Activated CD4-positive, alpha-beta T cell treated with anti-CD3 and anti-CD28 coated beads, Interleukin-2, amount 50 U/mL, for 48 hours (primary cell): ENCODE measurements around the gene FUT1.

Source experiments
- DNase-seq, 2 experiments: peaks; one replicate each; pipeline ENCODE4 v3.0.0-alpha.2; 2020

Gene FUT1

DNA sequence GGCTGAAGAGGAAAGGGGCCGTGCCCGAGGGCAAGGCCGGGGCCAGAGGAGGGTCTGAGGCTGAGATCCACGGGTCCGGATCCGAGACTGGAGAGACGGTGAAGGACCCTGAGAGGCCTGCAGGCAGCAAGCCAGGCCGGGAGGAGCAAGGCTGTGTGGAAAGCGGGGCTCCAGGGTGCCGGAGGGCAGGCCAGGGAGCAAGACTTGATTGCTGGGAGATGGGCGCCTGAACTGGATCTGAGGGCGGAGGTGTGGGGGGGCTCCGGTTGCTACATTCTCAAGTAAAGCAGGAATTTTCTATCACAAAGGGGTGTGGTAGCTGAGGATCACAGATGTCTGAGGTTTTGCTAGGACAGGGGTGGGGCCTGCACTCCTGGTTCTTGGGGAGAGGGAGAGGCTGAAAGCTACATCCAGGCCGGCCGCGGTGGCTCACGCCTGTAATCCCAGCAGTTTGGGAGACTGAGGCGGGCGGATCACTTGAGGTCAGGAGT, 36.7 kb downstream of the FUT1 start:
- no peak for DNase-seq

DNA sequence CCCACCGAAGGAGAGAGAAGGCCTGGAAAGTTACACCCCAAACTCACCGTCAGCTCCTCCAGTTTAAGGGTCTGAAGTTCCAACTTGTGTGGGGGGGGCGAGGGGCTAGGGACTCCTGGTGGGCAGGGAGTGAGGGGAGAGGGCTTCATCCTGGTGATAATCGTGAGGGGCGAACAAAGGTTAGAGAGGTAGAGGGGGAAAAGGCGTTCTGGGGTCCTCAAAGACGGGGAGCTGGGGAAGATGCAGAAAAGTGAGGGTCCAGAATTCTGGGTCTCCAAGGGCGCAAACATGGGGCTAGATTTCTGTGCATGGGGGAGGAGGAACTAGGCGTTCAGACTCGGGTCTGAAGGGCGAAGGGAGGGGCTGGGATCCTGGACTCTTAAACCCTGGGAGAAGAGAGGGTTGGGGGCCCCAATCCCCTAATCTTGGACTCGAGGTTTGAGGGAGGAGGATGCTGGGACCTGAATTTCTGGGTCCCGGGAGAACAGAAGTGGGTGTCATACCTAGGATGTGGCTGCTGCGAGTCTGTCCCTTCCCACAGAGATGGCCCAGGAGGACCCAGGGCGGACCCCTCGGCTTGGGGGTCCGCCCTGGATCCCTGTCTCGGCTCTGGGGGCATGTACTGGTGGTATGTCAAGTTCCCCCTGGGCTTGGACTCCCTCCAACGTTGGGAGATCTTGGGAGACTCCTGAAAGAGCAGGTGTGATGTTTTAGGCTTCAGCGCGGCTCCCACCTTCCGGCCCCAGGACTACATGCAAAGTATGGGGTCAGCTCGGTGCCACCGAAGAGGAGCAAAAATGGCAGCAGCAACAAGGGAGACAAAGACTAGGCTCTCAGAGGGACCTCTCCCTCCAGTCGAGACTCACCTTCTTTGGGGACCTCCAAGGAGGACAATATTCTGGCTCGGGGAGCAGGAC, 37.4 kb downstream of the FUT1 start:
- no peak for DNase-seq

DNA sequence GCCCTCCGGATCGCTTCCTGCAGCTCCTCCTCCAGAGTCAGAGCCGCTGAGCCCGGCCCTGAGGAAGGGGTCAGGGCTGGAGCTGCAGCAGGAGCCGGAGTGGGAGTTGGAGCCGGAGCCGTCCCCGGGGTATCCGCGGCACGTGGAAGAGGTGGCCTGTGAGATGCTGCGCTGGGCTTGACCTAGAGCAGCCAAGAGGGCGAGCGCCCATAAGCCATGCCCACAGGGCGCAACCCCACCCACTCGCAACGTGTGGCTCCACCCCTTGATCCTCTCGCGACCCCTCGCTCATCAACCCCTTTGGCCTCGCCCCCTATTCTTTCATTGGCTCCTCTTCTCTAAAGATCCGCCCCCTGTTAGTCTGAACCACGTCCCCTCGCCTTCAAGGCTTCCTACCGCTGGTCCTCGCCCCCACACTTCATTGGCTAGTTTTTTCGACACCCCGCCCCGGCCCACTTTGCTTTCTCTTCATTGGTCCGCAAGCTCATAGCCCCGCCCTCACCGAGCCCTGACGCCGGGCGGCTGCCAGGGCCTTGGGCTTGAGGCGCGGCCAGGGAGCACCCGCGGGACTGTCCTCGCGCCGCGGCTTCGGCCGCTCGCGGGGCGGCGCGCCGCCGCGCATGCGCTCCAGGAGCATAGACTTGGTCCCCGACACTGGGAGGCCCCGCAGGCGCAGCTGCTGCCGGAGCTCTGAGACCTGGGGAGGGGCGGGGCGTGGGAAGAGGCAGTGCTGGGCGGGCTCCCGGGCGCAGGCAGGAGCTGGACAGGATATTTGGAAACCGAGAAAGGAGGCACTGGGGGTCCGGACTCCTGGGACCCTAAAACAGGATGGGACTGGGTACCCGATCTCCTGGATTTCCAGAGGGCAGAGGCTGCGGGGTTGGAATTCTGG, 38.3 kb downstream of the FUT1 start:
- peak; percentile 99 for DNase-seq

DNA sequence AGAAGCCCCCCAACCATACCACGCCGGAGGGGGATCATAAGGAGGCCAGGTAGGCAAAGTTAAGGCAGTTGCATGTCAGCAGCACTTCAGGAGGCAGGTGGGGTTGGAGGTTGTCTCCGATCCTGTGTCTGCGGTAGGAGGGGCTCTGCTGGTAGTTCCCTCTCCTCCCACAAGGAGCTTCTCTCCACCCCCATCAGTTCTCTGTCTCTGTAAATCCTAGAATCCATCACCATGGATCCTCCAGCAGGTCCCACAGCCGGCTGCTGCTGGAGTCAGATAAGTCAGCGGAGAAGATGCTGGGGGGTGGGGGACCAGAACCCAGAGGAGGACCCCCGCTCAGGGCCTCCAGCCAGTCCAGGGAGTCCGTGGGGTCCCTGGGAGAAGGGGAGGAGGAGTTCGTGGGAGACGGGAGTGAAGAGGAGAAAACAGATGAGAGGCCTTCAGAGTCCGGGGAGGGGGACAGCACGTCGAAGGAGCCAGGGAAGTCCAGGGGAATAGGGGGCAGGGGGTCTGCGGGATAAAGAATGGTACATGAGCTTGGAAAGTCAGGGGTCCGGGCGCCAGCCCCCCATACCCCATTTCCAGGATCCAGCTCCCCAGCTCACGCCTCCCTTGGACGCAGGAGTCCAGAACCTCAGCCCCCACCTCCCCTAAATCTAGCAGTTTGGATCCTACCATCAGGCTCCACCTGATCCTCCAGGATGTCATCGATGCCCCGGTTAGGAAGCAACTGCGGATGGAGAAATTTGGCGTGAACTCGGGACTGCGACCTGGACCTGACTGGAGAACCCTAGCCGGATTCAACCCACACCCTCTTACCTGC, 39.2 kb downstream of the FUT1 start:
- DNase-seq: no peak

DNA sequence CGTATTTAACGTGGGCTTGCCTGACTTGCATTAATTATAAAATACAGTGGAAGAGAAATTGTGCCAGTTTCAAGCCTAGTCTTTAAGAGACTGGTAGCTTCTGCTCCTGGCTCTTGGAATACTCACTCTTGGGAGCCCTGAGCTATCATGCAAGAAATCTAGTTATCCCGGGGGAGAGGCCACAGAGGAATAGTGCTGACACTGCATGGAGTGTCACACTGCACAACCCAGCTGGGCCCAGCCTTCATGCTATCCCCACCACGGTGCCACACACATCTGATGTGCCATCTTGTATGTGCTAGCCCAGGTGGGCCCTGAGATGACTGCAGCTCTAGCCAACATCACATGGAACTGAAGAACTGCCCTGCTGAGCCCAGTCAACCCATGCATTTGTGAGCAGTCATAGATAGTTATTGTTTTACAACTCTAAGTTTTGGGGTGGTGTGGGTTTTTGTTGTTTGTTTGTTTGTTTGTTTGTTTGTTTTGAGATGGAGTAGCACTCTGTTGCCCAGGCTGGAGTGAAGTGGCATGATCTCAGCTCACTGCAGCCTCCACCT, 41.3 kb downstream of the FUT1 start:
- no peak for DNase-seq

DNA sequence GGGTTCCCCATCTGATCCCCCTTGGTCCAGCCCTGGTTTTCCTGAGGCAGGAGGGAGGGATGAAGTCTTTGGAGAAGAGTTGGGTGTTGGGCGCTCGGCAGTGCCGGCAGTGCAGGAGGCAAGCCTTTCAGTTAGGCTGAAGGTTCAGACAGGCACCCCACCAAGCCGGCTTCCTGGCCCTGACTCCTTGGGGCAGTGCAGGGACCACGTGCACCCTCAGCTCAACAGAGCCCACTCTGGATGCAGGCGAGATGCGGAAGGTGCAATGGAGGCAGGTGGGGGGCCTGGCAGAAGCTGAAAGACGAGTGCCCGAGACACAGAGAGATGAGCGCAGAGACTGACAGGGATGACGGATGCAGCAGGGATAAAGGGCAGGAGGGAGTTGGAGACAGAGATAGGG, 44.0 kb downstream of the FUT1 start:
- no peak for DNase-seq

DNA sequence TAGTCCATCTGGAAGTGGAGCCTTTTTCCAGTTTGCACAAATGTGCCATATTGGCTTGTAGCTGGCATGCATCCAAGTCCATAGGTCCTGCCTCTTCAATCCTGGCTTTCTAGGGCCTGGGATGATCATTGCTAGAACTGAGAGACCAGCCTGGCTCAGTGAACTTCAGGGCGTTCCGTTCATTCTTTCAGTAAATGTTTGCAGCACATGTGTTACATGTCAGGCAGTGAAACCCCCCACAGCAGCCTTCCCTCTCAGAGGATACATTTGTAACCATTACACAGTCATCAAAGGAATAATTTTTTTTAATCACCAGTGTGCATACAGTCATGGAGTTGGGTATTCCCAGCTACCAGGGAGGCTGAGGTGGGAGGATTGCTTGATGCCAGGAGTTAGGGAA, 47.0 kb downstream of the FUT1 start:
- DNase-seq: no peak

DNA sequence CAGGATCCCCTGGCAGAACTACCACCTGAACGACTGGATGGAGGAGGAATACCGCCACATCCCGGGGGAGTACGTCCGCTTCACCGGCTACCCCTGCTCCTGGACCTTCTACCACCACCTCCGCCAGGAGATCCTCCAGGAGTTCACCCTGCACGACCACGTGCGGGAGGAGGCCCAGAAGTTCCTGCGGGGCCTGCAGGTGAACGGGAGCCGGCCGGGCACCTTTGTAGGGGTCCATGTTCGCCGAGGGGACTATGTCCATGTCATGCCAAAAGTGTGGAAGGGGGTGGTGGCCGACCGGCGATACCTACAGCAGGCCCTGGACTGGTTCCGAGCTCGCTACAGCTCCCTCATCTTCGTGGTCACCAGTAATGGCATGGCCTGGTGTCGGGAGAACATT, 49.1 kb downstream of the FUT1 start:
- DNase-seq: no peak

DNA sequence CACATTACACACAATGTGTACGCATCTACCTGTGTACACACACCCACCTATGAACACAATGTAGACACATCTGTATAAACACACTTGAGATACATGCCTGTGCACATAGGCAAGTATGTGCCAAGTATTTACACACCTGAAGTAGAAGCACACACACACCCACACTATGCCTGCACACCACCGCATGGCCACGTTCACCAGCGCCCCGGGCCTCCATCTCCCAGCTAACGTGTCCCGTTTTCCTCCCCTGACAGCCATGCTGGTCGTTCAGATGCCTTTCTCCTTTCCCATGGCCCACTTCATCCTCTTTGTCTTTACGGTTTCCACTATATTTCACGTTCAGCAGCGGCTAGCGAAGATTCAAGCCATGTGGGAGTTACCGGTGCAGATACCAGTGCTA, 49.7 kb downstream of the FUT1 start:
- no peak for DNase-seq

DNA sequence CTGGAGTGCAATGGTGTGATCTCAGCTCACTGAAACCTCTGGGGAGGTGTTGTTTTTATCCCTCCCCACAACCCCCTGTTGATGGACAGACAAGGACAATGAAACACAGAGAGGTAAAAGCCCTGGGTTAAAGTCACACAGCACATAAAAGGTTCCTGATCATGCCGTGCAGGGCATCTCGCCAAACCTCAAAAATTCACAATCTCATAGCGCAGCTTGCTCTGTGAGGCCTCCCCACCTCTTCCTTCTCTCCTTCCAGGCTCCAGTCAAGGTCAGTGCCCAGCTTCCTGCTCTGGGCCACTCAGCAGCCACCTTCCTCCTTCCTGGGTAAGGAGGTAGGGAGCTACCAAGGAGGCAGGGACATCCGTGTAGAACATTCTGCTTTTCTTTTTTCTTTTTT, 54.4 kb downstream of the FUT1 start:
- DNase-seq: no peak
